GM19238 (cell line): ENCODE measurements around the gene HGS.

Experiments used
- DNase-seq: peaks from one replicate; pipeline ENCODE4 v3.0.0; 2011; ENCODE audit warnings: low spot score; ENCODE audit not compliant: insufficient read length

Gene HGS

GRCh38 chr17:81684442-81684911 is 666 bp downstream of the HGS start:
- DNase-seq = no peak

GRCh38 chr17:81685108-81685507 is 1.3 kb downstream of the HGS start:
- DNase-seq = no peak

GRCh38 chr17:81686614-81687013 is 2.8 kb downstream of the HGS start:
- DNase-seq = no peak

GRCh38 chr17:81687770-81688541 is 4.1 kb downstream of the HGS start:
- DNase-seq = no peak

GRCh38 chr17:81688616-81689015 is 4.8 kb downstream of the HGS start:
- DNase-seq = no peak

GRCh38 chr17:81690066-81690465 is 6.3 kb downstream of the HGS start:
- DNase-seq = no peak

- DNase-seq = no peak
These were observed 6.7 kb downstream of the HGS start for GRCh38 chr17:81690549-81690948.

- DNase-seq = no peak
These were observed 7.4 kb downstream of the HGS start for GRCh38 chr17:81691196-81691595.

- DNase-seq = no peak
These were observed 7.8 kb downstream of the HGS start for GRCh38 chr17:81691608-81692007.

- DNase-seq = no peak
These were observed 9.8 kb downstream of the HGS start for GRCh38 chr17:81693509-81694210.

GRCh38 chr17:81694810-81695209 is 11.0 kb downstream of the HGS start:
- DNase-seq = no peak

- no peak for DNase-seq
These were observed 11.4 kb downstream of the HGS start for GRCh38 chr17:81695211-81695610.

GRCh38 chr17:81695801-81696200 is 12.0 kb downstream of the HGS start:
- DNase-seq = no peak

GRCh38 chr17:81696218-81696941 is 12.6 kb downstream of the HGS start:
- no peak for DNase-seq

GRCh38 chr17:81697261-81698044 is 13.6 kb downstream of the HGS start:
- no peak for DNase-seq

GRCh38 chr17:81700353-81701287 is 16.8 kb downstream of the HGS start:
- no peak for DNase-seq

GRCh38 chr17:81701288-81702071 is 17.7 kb downstream of the HGS start:
- no peak for DNase-seq

GRCh38 chr17:81702934-81703746 is 19.3 kb downstream of the HGS start, which contains the start of gene MRPL12:
TSS of gene MRPL12 (plus strand) at chr17:81703367. CDS start at chr17:81703502, 135 bp downstream.
- DNase-seq = peak; percentile 100
